Heart left ventricle (tissue), 16 donors: ENCODE measurements around the gene TGM2. TPM values are rescaled to one million over a fixed set of nuclear protein-coding genes. Genes with fewer than 3 reads are reported as not detected.

Experiments used
- ATAC-seq, 4 donors: fragments of 200-7000 bp; cut with Tn5 transposase; one replicate each; pipeline ENCODE4 v1.9.1; 2020 to 2022; ENCODE audit warnings: moderate library complexity in 4 of 4, mild to moderate bottlenecking in 3 of 4, moderate number of reproducible peaks in 1 of 4
- DNase-seq, 5 donors: peaks; one replicate each; pipeline ENCODE4 v3.0.0-alpha.2; 2020
- H3K27ac ChIP-seq, 12 donors: fragments of 200-600 bp; sonication (generic) in 4 of 12; one replicate each; pipeline versions ENCODE4 v1.5.0 to v1.8.0; 2016 to 2022; ENCODE audit warnings: mild to moderate bottlenecking in 2 of 12
- H3K27me3 ChIP-seq, 9 donors: fragments of 200-600 bp; sonication (generic) in 2 of 9; one replicate each; pipeline versions ENCODE4 v1.5.1 to v1.8.0; 2016 to 2022; ENCODE audit warnings: mild to moderate bottlenecking in 3 of 9
- H3K36me3 ChIP-seq, 9 donors: fragments of 200-600 bp; sonication (generic) in 2 of 9; one replicate each; pipeline versions ENCODE4 v1.5.0 to v1.8.0; 2018 to 2022; ENCODE audit warnings: mild to moderate bottlenecking in 2 of 9
- H3K4me1 ChIP-seq, 12 donors: fragments of 200-600 bp; sonication (generic) in 4 of 12; one replicate each; pipeline versions ENCODE4 v1.5.0 to v1.8.0; 2016 to 2022; ENCODE audit warnings: mild to moderate bottlenecking in 3 of 12
- H3K4me3 ChIP-seq, 12 donors: fragments of 200-600 bp; sonication (generic) in 4 of 12; one replicate each; pipeline versions ENCODE4 v1.5.0 to v1.8.0; 2017 to 2022; ENCODE audit warnings: mild to moderate bottlenecking in 9 of 12, moderate library complexity in 4 of 12
- H3K9me3 ChIP-seq, 12 donors: fragments of 200-600 bp; sonication (generic) in 4 of 12; one replicate each; pipeline versions ENCODE4 v1.5.0 to v1.8.0; 2016 to 2022; ENCODE audit warnings: mild to moderate bottlenecking in 1 of 12
- CTCF ChIP-seq, 12 donors: fragments of 200-600 bp; sonication (generic) in 4 of 12; IDR thresholded peaks; one replicate each; pipeline versions ENCODE4 v1.5.0 to v1.8.0; 2018 to 2022; ENCODE audit warnings: antibody characterized with exemption in 12 of 12, mild to moderate bottlenecking in 5 of 12
- POLR2A ChIP-seq, 2 donors: fragments of 450-650 bp; IDR thresholded peaks; one replicate each; pipeline ENCODE4 v1.6.1; 2017; ENCODE audit warnings: antibody characterized with exemption in 2 of 2, mild to moderate bottlenecking in 2 of 2, moderate library complexity in 2 of 2
- WGBS, 4 donors: extraction: QIAGEN DNeasy Blood & Tissue Kit in 2 of 4; methylation state at CpG; one replicate each; pipeline versions ENCODE4 v1.1.5 to v1.1.7; 2013 to 2018; 5-methylcytosine and 5-hydroxymethylcytosine counted together
- intact Hi-C, 10 donors: fragments of 100-400 bp; cut with DNase I; formaldehyde crosslinking; loops; one replicate each; pipeline versions ENCODE4 v1.11.1 to v1.14.2; 2022
- polyA plus RNA-seq, 2 donors: library from polyadenylated mRNA; stranded (reverse); fragments of 200-250 nt; gene quantifications; one replicate each; pipeline ENCODE4 v1.2.3, GENCODE V29; 2013
- total RNA-seq, 9 donors: library from RNA; depleted of rRNA in 2 of 9; stranded (reverse); fragments of >200 nt in 2 of 9; fragmentation: NEBNext Ultra II Directional in 3 of 9; extraction: Animal tissue kit (Norgen Biotek cat#: 25700) in 3 of 9; gene quantifications; one replicate each; pipeline versions ENCODE4 v1.1.0 to v1.2.4, GENCODE V29; 2016 to 2023
- donor health status: ischemic (EF 13 %, LVEDD 7.1; RV severe dilation, severe dysfunction).
- donor health status: healthy with polysubstance abuse.
- donor health status: DM: no; HTN: yes; CAD: no.
- donor health status: DM: no; HTN: no; CAD: no.
- donor health status: ischemic (EF 25% LVEDD 6.9; RV normal size, moderate dysfunction).
- donor health status: ischemic (EF 25% LVEDD 5.7; RV mildly dilated, moderate dysfunction).
- donor health status: healthy.
- donor health status: DM: yes; HTN: yes; CAD: no.
- donor health status: ischemic (EF 35%, LVEDD 5.7; RV mildly dilated, moderate dysfunction).
- donor health status: nonischemic (EF 11% LVEDD 7.7; RV severe dilation, severe dysfunction).
- donor health status: DM: yes; HTN: yes; CAD: no.
- donor health status: PGD.
- donor health status: ischemic (EF 29% LVEDD 5.4; RV normal size, mild dysfunction).
- donor health status: nonischemic (EF 23%, LVEDD 6.1; RV moderate dilation, normal function).

Gene TGM2
- total and polyA plus RNA-seq, 11 donors, result 211 to 1,146 (median 567) TPM

GRCh38 chr20:38131588-38132121 is 33.4 kb downstream of the TGM2 start:
- Histone ChIP-seq H3K4me1 (peaks cover 14 to 70% (median 38%) of the 10 kb centered on the region in 12 donors), H3K27me3 (no peaks in the 10 kb centered on the region), H3K27ac (peak overlapping the region in 6 of 12 donors; percentile 13 to 32 (median 20)), H3K4me3 (no peak overlapping the region), H3K9me3 (no peaks in the 10 kb centered on the region), H3K36me3 (peaks cover 0 to 70% (median 63%) of the 10 kb centered on the region in 9 donors)
- intact Hi-C loops, result no loop called here
- DNase-seq (no peak), ATAC-seq (no peak)
- 92 to 96% (median 95%) methylated on average over 3 of the region's 3 CpGs for WGBS, 4 donors
- no peak for TF ChIP-seq CTCF (IDR thresholded peaks at IDR 0.05)
- TF ChIP-seq POLR2A (IDR thresholded peaks at IDR 0.05), result no peak

- peaks cover 0 to 63% (median 56%) of the 10 kb centered on the region in 9 donors for H3K36me3 ChIP-seq
- WGBS, 4 donors, result 91 to 93% (median 92%) methylated on average over 16 to 19 of the region's 19 CpGs
Measured at GRCh38 chr20:38130687-38131587, 34.1 kb downstream of the TGM2 start.

GRCh38 chr20:38129893-38130609 is 35.0 kb downstream of the TGM2 start:
- peaks cover 13 to 70% (median 41%) of the 10 kb centered on the region in 12 donors for H3K4me1 ChIP-seq
- no peak for ATAC-seq
- peak in 1 of 5 donors; percentile 29 for DNase-seq
- no peaks in the 10 kb centered on the region for H3K27me3 ChIP-seq
- no peak overlapping the region for H3K4me3 ChIP-seq
- TF ChIP-seq CTCF (IDR thresholded peaks at IDR 0.05) (no peak), POLR2A (IDR thresholded peaks at IDR 0.05) (no peak)
- 74 to 83% (median 81%) methylated on average over 11 to 15 of the region's 15 CpGs for WGBS, 4 donors
- no peaks in the 10 kb centered on the region for H3K9me3 ChIP-seq
- peaks cover 0 to 59% (median 49%) of the 10 kb centered on the region in 9 donors for H3K36me3 ChIP-seq
- intact Hi-C loops, result loop anchor here in 5 of 10 donors (5.0 to 10.0 kb wide), 3 partner anchors 32 to 58 kb away; no protein-coding TSS in a partner anchor
- peak overlapping the region in 8 of 12 donors; percentile 1 to 90 (median 38) for H3K27ac ChIP-seq

More at GRCh38 chr20:38130687-38131587, 34.1 kb downstream of the TGM2 start:
- intact Hi-C loops, result no loop called here
- H3K27me3 ChIP-seq, result no peaks in the 10 kb centered on the region
- ATAC-seq (no peak), DNase-seq (peak in 1 of 5 donors; percentile 23)
- no peaks in the 10 kb centered on the region for H3K9me3 ChIP-seq
- TF ChIP-seq POLR2A (IDR thresholded peaks at IDR 0.05) (no peak), CTCF (IDR thresholded peaks at IDR 0.05) (no peak)
- peak overlapping the region in 5 of 12 donors; percentile 17 to 85 (median 32) for H3K27ac ChIP-seq
- H3K4me1 ChIP-seq, result peaks cover 14 to 70% (median 38%) of the 10 kb centered on the region in 12 donors
- H3K4me3 ChIP-seq, result no peak overlapping the region
